GM12878 (cell line): Measurements from ENCODE around the gene PTP4A1.

Experiments
- CREB1 ChIP-seq: IDR thresholded peaks from 2 replicates; pipeline ENCODE4 v1.6.1; 2012; ENCODE audit warnings: low read depth, mild to moderate bottlenecking, inconsistent platforms
- MTA3 ChIP-seq: IDR thresholded peaks from 2 replicates; pipeline ENCODE4 v1.6.1; 2012; ENCODE audit warnings: low read length, inconsistent platforms, borderline replicate concordance
- MXI1 ChIP-seq: fragments of 150-350 bp; IDR thresholded peaks from 2 replicates; pipeline ENCODE4 v1.6.1; 2011; ENCODE audit warnings: low read depth, mild to moderate bottlenecking, inconsistent platforms, low read length, improper control_type of control experiment
- TARDBP ChIP-seq: IDR thresholded peaks from 2 replicates; pipeline ENCODE4 v1.6.1; 2016; ENCODE audit warnings: borderline replicate concordance
- TBL1XR1 ChIP-seq: IDR thresholded peaks from 2 replicates; pipeline ENCODE4 v1.6.1; 2012; ENCODE audit warnings: low read depth, low read length, improper control_type of control experiment
- TF ChIP-seq, protein P1 (sequence below): IDR thresholded peaks from 2 replicates; pipeline ENCODE4 v1.6.1; 2012; ENCODE audit warnings: low read depth, low read length, improper control_type of control experiment
- TF ChIP-seq, protein P2 (sequence below), 3 experiments: IDR thresholded peaks in 2 of 3; conservative IDR thresholded peaks in 1 of 3; 2 replicates each; pipeline ENCODE4 v1.5.1; 2011; ENCODE audit warnings: low read depth in 3 of 3, low read length in 3 of 3, mild to moderate bottlenecking in 3 of 3, control low read depth in 2 of 3, moderate library complexity in 2 of 3, inconsistent platforms in 1 of 3, mixed read lengths in 1 of 3; ENCODE audit not compliant: control insufficient read depth in 2 of 3, insufficient read depth in 1 of 3; ENCODE audit errors: extremely low read depth in 1 of 3
- TF ChIP-seq, protein P3 (sequence below): IDR thresholded peaks from 2 replicates; pipeline ENCODE4 v1.6.1; 2012; ENCODE audit warnings: low read depth, low read length, improper control_type of control experiment

DNA sequence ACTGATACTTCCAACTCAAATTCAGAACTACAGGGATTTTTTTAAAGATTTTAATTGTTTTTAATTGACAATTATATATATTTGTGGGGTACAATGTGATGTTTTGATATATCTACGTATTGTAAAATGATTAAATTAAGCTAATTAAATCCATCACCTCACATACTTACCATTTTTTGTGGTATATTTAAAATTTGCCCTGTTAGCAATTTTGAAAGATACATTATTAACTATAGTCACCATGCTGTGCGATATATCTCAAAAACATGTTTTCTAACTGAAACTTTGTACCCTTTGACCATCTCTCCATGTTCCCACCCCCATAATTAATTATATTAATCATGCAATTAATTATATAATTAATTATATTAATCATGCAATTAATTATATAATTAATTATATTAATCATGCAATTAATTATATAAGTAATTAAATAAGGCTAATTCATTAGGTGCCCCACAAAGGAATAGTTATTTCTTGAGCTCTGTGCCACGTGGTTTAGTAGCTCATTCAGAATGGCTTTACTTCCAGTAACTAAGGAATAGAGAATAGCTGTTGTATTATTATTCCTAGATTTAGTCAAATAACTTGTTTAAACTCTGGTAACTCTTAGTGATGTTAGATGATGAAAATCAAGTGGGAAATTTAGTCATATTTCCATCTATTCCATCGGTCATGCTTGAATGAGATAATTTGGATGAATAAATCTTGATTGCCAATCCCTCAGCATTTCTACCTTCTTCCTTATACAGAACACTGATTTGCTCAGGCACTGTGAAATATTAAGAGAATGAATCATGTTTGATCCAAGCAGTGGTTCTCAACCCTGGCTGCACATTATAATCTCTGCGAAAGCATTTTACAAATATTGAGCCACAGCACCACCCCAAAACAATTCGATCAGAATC, 25.1 kb downstream of the PTP4A1 start:
- TF ChIP-seq TBL1XR1 (no peak), MXI1 (no peak), TARDBP (no peak), MTA3 (no peak), CREB1 (no peak)
- TF ChIP-seq, protein P1, sequence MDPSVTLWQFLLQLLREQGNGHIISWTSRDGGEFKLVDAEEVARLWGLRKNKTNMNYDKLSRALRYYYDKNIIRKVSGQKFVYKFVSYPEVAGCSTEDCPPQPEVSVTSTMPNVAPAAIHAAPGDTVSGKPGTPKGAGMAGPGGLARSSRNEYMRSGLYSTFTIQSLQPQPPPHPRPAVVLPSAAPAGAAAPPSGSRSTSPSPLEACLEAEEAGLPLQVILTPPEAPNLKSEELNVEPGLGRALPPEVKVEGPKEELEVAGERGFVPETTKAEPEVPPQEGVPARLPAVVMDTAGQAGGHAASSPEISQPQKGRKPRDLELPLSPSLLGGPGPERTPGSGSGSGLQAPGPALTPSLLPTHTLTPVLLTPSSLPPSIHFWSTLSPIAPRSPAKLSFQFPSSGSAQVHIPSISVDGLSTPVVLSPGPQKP, result no peak
- TF ChIP-seq, protein P2, sequence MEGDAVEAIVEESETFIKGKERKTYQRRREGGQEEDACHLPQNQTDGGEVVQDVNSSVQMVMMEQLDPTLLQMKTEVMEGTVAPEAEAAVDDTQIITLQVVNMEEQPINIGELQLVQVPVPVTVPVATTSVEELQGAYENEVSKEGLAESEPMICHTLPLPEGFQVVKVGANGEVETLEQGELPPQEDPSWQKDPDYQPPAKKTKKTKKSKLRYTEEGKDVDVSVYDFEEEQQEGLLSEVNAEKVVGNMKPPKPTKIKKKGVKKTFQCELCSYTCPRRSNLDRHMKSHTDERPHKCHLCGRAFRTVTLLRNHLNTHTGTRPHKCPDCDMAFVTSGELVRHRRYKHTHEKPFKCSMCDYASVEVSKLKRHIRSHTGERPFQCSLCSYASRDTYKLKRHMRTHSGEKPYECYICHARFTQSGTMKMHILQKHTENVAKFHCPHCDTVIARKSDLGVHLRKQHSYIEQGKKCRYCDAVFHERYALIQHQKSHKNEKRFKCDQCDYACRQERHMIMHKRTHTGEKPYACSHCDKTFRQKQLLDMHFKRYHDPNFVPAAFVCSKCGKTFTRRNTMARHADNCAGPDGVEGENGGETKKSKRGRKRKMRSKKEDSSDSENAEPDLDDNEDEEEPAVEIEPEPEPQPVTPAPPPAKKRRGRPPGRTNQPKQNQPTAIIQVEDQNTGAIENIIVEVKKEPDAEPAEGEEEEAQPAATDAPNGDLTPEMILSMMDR (IDR thresholded peaks at IDR 0.05 in 2 of 3, conservative IDR thresholded peaks at IDR 0.05 in 1 of 3; ENCODE audit: control insufficient read depth in 2 of 3, extremely low read depth in 1 of 3, insufficient read depth in 1 of 3, low read depth in 3 of 3, low read length in 3 of 3), result no peak
- TF ChIP-seq, protein P3, sequence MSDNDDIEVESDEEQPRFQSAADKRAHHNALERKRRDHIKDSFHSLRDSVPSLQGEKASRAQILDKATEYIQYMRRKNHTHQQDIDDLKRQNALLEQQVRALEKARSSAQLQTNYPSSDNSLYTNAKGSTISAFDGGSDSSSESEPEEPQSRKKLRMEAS, result no peak
